HG02840 (cell line): ENCODE measurements around the gene KRT37.

Source experiments
- ATAC-seq: cut with Tn5 transposase; IDR thresholded peaks from one replicate; pipeline ENCODE4 v1.9.1; 2021; ENCODE audit warnings: mild to moderate bottlenecking, moderate library complexity, moderate number of reproducible peaks; ENCODE audit not compliant: unreplicated experiment, low FRiP score

Gene KRT37

DNA sequence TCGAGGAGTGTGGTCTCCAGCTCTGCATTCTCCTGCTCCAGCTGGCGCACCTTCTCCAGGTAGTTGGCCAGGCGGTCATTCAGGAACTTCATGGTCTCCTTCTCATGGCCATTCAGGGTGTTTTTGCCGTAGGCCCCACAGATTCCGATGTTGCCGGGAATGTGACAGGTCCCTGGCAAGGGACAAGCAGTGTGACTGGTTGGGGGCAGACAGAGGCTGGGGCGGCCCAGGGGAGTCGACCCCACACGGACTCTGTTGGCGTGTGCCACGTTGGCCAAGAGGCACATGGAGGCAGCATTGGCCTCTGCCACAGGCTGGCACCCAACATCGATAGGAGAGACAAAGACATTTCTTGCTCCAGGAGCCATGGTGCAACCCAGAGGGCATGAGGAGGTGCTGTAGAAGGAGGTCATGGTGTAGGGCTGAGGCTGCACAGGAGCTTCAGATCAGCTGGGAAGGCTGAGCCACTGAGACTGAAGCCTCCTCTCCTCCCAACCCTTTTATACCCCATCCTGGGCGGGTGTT, at the start of gene KRT37:
TSS of gene KRT37 (minus strand) at position 475 of the 525 bp plus-strand sequence. CDS start at position 413, 62 bp downstream.
- ATAC-seq = no peak

DNA sequence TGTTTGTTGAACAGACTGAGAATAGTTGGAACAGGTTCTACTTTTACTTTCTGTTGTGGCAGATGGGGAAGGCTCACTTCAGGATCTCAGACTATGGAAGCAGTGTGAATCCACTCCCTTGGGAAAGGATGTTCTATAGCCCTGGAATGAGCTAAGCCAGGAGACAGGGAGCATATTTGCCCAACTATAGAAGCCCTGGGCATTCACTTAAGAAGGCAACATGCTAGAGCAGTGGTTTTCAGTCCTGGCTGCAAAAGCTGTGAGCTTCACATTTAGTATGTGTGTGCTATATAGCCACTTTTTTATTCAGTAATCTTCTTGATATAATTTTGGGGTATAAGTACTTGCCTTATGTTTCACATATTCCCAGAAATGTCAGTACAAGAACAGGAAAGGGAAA, 44.0 kb upstream of the KRT37 start:
- ATAC-seq = no peak

DNA sequence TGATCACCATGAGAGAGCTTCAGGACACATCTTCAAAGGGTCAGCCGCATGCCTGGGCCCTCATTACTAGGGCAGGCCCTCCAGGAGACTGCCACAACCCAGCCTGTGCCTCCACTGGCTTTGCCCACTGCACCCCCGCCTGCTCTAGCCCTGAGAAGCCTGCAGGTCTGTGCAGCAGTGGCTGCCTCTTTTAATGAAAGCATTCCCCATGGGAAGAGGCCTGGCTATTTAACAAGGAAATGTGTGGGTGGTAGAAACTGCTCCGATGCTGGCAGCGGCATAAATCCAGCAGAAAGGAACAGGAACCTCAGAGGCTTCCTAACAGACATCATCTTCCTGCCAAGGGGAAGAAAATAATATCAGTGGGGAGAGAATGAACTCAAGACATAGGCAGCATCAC, 43.2 kb upstream of the KRT37 start:
- ATAC-seq = no peak

DNA sequence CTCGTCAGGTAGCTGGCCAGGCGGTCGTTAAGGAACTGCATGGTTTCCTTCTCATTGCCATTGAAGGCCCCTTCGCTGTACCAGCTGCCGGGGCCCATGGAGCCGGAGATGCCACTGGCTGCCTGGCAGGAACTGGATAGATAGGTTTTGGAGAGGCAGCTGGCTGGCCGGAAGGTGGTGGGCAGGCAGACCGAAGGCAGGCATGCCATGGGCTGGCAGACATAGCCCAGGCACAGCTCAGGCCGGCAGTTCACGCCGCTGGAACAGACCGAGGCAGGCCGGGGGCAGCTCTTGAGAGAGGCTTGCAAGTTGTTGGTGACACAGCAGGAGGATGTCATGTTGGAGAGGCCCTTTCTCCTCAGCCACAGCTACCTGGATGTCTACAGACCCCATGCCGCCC, 42.6 kb upstream of the KRT37 start, which contains the start of gene KRT32:
TSS of gene KRT32 (minus strand) at position 399 of the 400 bp plus-strand sequence. CDS start at position 338, 61 bp downstream.
- ATAC-seq = no peak

DNA sequence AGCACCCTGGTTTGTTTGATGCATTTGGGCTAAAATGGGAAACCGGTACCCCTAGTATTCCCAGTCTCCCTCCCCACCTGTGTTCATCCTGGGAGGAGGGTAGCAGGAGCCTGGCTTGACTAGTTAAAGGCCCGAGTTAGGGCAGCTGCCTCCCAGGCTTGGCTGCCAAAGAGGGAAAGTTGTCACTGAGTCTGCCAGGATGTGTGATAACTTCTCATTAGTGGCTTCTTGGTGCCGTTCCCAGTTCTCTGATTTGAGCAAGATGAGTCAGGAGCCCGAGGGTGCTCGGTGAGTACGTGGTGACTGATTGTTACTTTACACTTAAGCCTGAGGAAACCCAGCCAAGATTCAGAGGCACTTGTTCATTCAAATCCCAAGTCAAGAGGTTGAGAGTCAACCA, 40.3 kb upstream of the KRT37 start:
- no peak for ATAC-seq

DNA sequence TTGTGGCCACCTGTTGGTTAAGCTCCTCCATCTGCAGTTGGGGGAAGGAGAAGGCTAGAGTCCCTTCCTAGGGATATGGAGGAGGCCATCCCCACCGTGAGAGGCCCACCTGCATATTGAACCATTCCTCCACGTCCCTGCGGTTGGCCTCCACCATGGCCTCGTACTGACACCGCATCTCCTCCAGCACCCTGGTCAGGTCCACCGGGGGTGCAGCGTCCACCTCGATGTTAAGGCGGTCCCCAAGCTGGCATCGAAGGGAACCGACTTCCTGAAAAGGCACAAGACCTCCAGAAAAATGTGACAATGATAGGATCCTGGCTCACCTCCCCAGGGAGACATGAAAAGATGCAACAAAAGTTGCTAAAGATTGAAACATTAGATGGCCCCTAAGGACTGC, 39.8 kb upstream of the KRT37 start:
- no peak for ATAC-seq

DNA sequence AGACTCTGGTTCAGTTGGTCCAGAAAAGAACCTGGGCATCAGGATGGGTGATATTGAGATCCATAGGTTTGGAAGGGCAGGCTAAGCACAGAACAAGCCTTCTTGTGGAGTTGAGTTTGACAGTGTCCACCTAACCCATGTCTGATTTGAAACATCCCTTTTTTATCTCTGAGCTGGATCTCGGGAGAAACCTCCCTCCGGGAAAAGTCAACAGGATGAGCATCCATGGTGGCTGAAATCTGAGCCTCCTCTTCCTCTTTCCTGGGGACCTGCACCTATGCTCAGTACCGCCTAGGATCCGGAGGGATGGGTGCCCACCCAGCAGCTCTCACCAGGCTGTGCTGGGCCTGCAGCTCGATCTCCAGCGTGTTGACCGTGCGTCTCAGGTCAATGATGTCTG, 39.4 kb upstream of the KRT37 start:
- ATAC-seq = no peak

DNA sequence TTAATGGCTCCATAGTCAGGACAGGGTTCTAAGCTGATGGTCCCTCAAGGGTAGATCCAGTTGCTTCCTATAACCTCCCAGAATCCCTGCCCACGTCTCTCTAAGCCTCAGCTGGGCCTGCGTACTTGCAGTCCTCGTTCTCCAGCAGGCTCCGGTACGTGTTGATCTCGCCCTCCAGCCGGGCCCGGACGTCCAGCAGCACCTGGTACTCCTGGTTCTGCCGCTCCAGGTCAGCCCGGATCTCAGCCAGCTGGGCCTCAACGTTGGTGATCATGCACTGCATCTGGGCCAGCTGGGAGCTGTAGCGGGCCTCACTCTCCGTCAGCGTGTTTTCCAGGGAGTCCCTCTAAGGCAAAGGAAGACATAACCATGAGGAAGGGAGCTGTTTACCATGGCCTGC, 38.3 kb upstream of the KRT37 start:
- no peak for ATAC-seq

DNA sequence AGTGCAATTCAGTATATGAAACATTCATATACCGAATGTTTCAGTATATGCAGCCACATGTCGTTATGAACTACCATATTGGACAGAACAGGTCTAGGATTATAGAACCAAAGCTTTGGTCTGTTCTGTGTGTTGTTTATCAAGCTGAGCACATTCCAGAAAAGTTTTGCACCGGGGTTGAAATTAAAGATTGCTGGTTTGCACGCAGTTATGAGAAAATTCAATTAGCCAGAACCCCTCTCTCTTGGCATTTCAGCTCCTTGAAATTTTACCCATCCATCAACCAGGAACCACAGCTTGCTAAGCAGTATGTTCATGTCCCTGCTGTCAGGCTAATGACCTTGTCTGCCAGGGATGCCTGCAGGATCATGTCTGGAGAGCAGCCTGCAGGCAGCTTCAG, 33.3 kb upstream of the KRT37 start:
- ATAC-seq = no peak

DNA sequence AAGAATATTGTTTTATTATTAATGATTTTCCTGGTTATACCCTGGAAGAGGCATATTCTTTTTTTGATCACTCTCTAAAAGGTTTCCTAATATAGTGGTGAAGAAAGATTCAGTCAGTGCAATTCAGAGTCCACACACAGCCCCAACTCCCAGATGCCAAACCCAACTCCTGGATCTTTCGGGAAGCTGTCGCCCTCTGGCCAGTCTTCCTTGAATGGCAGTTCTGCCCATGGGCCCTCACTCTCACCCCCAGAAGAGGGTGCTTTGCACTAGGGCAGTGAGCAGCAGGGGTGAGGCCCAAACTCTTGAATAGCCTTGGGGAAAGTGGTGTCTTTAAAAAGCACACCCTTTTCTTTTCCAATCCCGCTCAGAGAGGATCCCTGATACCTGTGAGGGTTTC, 31.8 kb upstream of the KRT37 start:
- ATAC-seq = no peak

DNA sequence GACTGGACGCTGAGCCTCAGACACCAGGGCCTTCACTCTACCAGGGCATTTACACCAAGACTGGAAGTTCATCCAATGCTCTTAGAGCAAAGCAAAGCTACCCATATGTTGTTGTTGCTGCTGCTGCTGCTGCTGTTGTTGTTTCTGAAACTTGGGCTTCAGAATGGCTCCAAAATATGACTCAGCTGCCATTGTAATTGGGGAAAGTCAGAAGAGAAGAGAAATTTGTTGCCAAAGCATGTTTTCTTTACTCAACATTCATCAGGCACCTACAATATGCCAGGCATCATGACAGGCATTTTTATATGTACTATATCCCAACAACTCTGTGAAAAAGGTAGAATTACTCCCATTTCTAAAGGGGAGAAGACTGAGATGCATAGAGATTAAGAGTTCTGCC, 30.9 kb upstream of the KRT37 start:
- no peak for ATAC-seq

DNA sequence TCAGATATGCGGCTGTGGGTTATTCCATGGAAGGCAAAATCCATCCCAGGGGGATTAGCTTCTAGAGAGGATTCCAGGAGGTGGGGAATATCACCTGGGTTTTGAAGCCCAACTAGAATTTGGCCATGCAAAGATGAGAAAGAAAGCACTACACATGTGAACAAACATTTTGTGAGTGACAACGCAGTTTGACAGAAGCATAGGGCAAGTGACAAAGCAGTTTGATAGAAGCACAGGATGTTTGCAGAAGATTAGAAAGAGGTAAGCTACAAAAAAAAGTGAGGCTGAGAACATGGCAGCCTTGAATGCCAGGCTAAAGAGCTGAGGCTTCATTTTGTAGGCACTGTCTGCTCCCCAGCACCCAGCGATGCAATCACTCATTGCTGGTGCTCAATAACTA, 28.7 kb upstream of the KRT37 start:
- no peak for ATAC-seq

DNA sequence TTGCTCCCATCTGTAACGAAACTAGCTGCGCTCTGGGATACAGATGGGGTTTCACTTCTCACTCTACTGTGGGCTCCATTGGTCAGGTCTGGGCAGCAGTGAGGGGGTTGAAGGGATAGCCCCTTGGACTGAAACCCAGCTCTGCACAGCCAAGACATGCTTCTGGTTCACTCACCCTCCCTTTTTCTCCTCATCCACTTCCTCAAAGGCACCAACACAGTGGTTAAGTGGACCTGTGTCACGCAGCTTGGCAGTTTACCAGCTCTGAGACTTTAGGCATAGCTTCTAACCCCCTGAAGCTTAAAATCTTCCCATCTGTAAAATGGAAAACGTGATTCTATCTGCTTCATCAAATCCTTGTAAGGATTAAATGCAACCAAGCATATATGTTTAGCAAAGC, 27.9 kb upstream of the KRT37 start:
- ATAC-seq = no peak

DNA sequence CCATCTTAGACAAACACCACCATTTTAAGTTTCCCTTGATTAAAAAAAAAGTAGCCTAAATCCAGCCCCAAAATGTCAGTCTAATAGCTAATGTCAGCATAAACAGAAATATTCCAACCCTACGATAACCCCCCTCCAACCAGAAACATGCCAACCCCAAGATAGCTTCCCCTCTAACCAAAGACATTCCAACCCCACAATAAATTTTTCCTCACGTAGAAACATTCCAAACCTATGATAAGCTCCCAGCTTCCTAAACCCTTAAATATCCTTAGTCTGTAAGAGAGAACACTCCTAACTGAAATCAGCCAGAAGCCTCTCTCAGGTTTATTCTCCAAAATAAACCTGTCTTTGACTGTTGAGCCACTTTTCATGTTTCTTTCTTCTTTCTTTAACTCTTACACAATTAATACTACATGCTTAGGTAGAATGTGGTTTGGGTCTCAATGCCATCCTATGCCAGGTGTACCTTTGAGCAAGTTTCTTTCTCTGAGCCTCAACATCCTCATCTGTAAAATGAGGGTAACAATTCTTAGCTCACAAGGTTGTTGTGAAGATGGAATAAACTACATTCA, 26.9 kb upstream of the KRT37 start:
- ATAC-seq = no peak

DNA sequence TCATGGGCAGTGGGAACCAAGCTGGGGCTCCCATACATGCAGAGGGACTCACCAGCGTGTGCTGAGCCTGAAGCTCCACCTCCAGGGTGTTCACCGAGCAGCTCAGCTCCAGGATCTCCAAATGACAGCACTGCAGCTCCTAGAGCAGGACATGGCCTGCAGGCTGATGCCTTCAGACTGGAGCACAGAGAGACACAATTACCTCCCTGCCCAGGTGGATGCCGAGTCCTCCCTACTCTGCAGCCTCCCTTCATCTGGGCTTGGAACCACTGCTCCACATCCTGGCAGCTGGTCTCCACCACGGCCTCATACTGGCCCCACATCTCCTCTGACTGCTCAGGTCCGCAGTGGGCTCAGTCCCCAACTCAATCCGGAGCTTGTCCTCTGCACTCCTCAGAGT, 24.6 kb upstream of the KRT37 start:
- no peak for ATAC-seq

DNA sequence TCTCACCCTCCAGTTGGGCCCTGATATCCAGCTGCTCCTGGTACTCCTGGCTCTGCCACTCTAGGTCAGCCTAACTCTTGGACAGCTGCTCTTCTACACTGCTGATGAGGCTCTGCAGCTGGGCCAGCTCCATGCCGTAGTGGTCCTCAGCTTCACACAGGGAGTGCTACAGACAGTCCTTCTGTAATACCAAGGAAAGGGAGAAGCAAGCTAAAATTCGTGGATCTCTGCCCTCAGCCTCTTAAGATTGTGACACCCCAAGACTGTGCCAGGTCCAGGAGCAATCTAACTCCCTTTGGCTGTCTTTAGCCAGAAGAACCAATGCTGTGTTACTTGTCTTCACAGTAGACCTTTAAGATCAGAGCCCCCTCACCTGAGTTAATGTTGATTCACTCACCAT, 24.1 kb upstream of the KRT37 start:
- ATAC-seq = no peak

DNA sequence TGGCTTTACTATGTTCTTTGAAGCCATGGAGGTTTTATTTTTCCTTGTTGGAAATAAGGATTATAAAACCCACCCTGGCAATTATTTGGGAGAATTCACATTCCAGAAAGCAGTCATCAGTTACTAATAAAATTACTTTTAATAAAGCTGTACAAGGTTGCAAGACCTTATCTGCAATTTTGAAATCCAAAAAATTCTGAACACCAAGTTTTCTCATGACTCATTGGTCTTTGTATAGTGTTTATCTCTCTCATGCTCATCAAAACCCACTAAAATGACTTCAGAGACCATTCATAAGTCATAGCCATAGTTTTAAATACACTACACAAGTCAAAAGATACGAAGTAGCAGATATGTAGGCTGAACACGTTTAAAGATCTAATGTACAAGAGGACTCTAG, 22.4 kb upstream of the KRT37 start:
- ATAC-seq = no peak

DNA sequence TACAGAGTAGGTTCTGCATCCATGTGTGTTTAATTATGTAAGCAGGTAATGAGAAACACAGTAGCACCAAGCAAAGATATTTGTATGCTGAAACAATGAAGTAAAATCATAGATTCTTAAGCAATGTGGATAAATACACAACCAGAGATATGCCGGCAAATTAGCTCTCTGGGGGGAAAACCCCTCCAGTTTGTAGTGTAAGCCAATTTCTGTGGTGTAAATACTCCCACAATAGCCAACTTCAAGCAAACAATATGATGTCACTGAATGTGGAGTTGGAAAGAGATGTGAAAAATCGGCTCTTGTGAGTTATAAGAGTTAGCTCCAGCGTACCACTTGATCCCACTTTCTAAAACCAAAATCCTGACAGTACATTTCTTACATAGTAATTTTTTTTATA, 20.3 kb upstream of the KRT37 start:
- ATAC-seq = no peak

DNA sequence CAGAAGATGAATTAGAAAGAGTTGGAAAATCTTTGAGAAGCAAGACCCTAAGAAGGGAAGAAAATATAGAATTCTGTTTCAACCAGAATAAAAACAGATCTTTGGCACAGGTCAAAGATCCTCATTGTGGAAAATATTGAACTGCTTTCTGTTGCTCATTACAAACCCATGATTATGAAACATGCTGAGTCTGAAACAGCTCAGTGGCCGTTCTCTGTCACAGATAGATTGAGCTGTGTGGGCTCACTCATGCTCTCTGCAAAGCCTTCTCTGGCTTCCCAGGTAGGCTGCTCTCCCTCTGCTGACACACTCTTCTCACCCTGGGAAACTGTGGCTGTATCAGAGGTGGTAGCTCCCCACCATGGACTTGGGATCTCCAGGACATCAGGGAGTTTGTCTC, 19.8 kb upstream of the KRT37 start:
- ATAC-seq = no peak

DNA sequence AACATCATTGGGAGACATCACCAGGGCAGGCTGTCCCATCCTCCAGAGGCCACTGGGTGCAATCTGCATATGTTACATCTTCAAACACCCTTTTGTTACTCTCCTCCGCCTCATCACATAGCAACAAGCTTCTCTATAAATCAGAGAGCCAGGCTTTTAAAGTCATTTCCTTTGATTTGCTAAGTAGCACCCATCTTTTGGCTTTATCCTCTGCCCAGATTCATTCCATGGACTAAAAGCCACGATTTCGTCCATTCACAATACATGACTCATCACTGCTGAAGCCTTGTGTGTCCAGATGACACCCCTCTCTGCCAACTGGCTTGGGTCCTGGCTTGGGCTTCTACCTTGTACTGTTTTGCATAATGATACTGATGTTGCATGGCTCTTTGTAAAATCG, 18.4 kb upstream of the KRT37 start:
- no peak for ATAC-seq

DNA sequence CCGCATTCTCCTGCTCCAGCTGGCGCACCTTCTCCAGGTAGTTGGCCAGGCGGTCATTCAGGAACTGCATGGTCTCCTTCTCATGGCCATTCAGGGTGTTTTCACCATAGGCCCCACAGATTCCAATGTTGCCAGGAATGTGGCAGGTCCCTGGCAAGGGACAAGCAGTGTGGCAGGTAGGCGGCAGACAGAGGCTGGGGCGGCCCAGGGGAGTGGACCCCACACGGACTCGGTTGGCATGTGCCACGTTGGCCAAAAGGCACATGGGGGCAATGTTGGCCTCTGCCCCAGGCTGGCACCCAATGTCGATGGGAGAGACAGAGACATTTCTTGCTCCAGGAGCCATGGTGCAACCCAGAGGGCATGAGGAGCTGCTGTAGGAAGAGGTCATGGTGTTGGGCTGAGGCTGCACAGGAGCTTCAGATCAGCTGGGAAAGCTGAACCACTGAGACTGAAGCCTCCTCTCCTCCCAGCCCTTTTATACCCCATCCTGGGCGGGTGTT, 16.2 kb upstream of the KRT37 start, which contains the start of gene KRT38:
TSS of gene KRT38 (minus strand) at position 453 of the 503 bp plus-strand sequence. CDS start at position 391, 62 bp downstream.
- no peak for ATAC-seq

DNA sequence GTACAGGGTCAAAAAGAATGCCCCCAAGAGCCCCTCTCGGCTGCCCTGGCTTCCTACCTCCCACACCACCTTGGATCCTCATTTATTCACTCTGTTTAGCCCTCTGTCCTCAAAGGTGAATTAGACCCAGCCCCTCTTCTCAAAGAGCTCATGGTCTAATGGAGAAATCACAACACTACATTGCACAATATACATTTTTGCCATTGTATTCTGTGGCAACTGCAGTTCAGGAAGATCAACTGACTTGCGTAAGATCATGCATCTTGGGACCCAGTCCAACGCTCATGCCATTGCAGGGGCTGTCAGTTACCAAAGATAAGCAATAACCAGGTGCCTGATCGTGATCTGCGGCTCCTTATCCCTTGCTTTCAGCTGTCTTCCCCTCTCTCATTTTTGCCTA, 15.0 kb upstream of the KRT37 start:
- ATAC-seq = no peak
